MM.1S (cell line): Measurements from ENCODE around the gene FRY.

ENCODE experiments used
- CTCF ChIP-seq: fragments of 300-600 bp; sonication (generic); IDR thresholded peaks from 2 replicates; pipeline ENCODE4 v1.5.1; 2016; ENCODE audit warnings: antibody characterized with exemption, low read length, mixed read lengths
- EZH2phosphoT487 ChIP-seq: fragments of 300-600 bp; sonication (generic); IDR thresholded peaks from 2 replicates; pipeline ENCODE4 v1.6.1; 2018; ENCODE audit warnings: antibody characterized with exemption, low read length

GRCh38 chr13:32202268-32202667 is 170.7 kb downstream of the FRY start:
- TF ChIP-seq CTCF: no peak
- TF ChIP-seq EZH2phosphoT487: no peak
